H1 (cell line): Measurements from ENCODE around the gene RPS6KB2. TPM values are rescaled to one million over a fixed set of nuclear protein-coding genes. Genes with fewer than 3 reads are reported as not detected.

Source experiments
- CTCF ChIA-PET: fragments of 300-600 bp; sonication (Branson Sonifier 250); formaldehyde crosslinking; loops from one replicate; lab custom pipeline; 2021; ENCODE audit not compliant: partially characterized antibody; lab: Charles Lee
- POLR2A ChIA-PET: fragments of 300-600 bp; sonication (Branson Sonifier 250); formaldehyde crosslinking; loops from one replicate; lab custom pipeline; 2021; ENCODE audit warnings: inconsistent platforms; ENCODE audit not compliant: partially characterized antibody; lab: Charles Lee
- DNase-seq, 2 experiments: peaks; one replicate each; pipeline versions ENCODE4 v3.0.0 to v3.0.0-alpha.2; 2010 to 2022; ENCODE audit warnings: low spot score in 2 of 2, low read depth in 1 of 2, mixed read lengths in 1 of 2
- FAIRE-seq: peaks from 2 replicates; lab custom pipeline; 2011; peaks lifted over from hg19 to GRCh38; lab: Jason Lieb, UNC
- H2AFZ ChIP-seq: 2 replicates; pipeline ENCODE4 v1.8.1; 2012; ENCODE audit warnings: low read length, inconsistent platforms
- H2AK5ac ChIP-seq: 2 replicates; pipeline ENCODE4 v1.6.1; 2013; ENCODE audit warnings: low read depth, low read length
- H2BK120ac ChIP-seq: replicated peaks from 2 replicates; pipeline ENCODE3; 2013; ENCODE audit warnings: low read depth, low read length, inconsistent platforms
- H2BK12ac ChIP-seq: 2 replicates; pipeline ENCODE4 v1.6.1; 2013; ENCODE audit warnings: low read depth, low read length
- H2BK15ac ChIP-seq: 2 replicates; pipeline ENCODE4 v1.6.1; 2013; ENCODE audit warnings: low read length
- H2BK20ac ChIP-seq: 2 replicates; pipeline ENCODE4 v1.6.1; 2013; ENCODE audit warnings: low read length
- H2BK5ac ChIP-seq: 2 replicates; pipeline ENCODE4 v1.6.1; 2013; ENCODE audit warnings: low read depth, low read length
- H3K14ac ChIP-seq: 2 replicates; pipeline ENCODE4 v1.6.1; 2013; ENCODE audit warnings: inconsistent platforms; ENCODE audit not compliant: insufficient read length
- H3K18ac ChIP-seq: 2 replicates; pipeline ENCODE4 v1.6.1; 2013; ENCODE audit warnings: low read length; ENCODE audit errors: extremely low read depth
- H3K23ac ChIP-seq: 2 replicates; pipeline ENCODE4 v1.6.1; 2013; ENCODE audit warnings: inconsistent platforms; ENCODE audit not compliant: insufficient read length
- H3K23me2 ChIP-seq: 2 replicates; pipeline ENCODE4 v1.6.1; 2013; ENCODE audit warnings: low read depth, low read length
- H3K27ac ChIP-seq: 2 replicates; pipeline ENCODE4 v1.6.1; 2011; ENCODE audit warnings: low read depth, low read length, inconsistent platforms
- H3K27me3 ChIP-seq, 4 experiments: replicated peaks in 1 of 4; 1 replicate in 1 of 4; 2 replicates in 3 of 4; pipeline versions ENCODE4 v1.6.1 to v1.8.1; 2011 to 2013; ENCODE audit warnings: low read length in 3 of 4, mild to moderate bottlenecking in 3 of 4, inconsistent platforms in 2 of 4, mixed read lengths in 2 of 4, moderate library complexity in 1 of 4; ENCODE audit not compliant: control insufficient read depth in 3 of 4, insufficient read depth in 3 of 4; ENCODE audit errors: extremely low read depth in 1 of 4
- H3K36me3 ChIP-seq, 4 experiments: 2 replicates each; pipeline versions ENCODE4 v1.6.1 to v1.8.1; 2011 to 2013; ENCODE audit warnings: mild to moderate bottlenecking in 4 of 4, low read length in 3 of 4, moderate library complexity in 2 of 4, control low read depth in 1 of 4, inconsistent platforms in 1 of 4; ENCODE audit not compliant: insufficient read depth in 4 of 4, control insufficient read depth in 2 of 4
- H3K4ac ChIP-seq: replicated peaks from 2 replicates; pipeline ENCODE3; 2013; ENCODE audit warnings: low read length, low read depth, mixed read lengths, inconsistent platforms; ENCODE audit not compliant: insufficient read length
- H3K4me1 ChIP-seq, 4 experiments: replicated peaks in 1 of 4; 1 replicate in 1 of 4; 2 replicates in 3 of 4; pipeline versions ENCODE4 v1.6.1 to v1.8.1; 2011 to 2013; ENCODE audit warnings: low read length in 3 of 4, inconsistent platforms in 2 of 4, mixed read lengths in 1 of 4; ENCODE audit not compliant: insufficient read depth in 4 of 4, control insufficient read depth in 3 of 4
- H3K4me2 ChIP-seq, 2 experiments: 2 replicates each; pipeline versions ENCODE4 v1.6.1 to v1.8.1; 2011 to 2013; ENCODE audit warnings: low read depth in 2 of 2, low read length in 2 of 2, control low read depth in 1 of 2, inconsistent platforms in 1 of 2, mild to moderate bottlenecking in 1 of 2; ENCODE audit not compliant: insufficient read depth in 1 of 2
- H3K4me3 ChIP-seq, 4 experiments: fragments of 200-600, 300-600 bp in 1 of 4; sonication (generic), shearing (Covaris generic), sonication (Bioruptor Twin) in 1 of 4; 2 replicates each; pipeline versions ENCODE4 v1.5.1 to v1.8.1; 2011 to 2016; ENCODE audit warnings: low read length in 4 of 4, low read depth in 3 of 4, control low read depth in 2 of 4, inconsistent platforms in 2 of 4, mild to moderate bottlenecking in 2 of 4, mixed read lengths in 1 of 4, moderate library complexity in 1 of 4; ENCODE audit not compliant: insufficient read depth in 2 of 4; ENCODE audit errors: extremely low read depth in 1 of 4
- H3K56ac ChIP-seq: replicated peaks from 2 replicates; pipeline ENCODE3; 2013; ENCODE audit warnings: low read depth, mild to moderate bottlenecking, mixed read lengths, low read length, inconsistent platforms; ENCODE audit not compliant: insufficient read length
- H3K79me1 ChIP-seq: 2 replicates; pipeline ENCODE4 v1.6.1; 2013; ENCODE audit warnings: low read depth, low read length, control low read depth
- H3K79me2 ChIP-seq, 2 experiments: 2 replicates each; pipeline versions ENCODE4 v1.6.1 to v1.8.1; 2012 to 2013; ENCODE audit warnings: low read length in 2 of 2, mild to moderate bottlenecking in 2 of 2, inconsistent platforms in 1 of 2; ENCODE audit not compliant: insufficient read depth in 2 of 2, control insufficient read depth in 1 of 2
- H3K9ac ChIP-seq, 4 experiments: replicated peaks in 1 of 4; 1 replicate in 1 of 4; 2 replicates in 3 of 4; pipeline versions ENCODE4 v1.6.1 to v1.8.1; 2011 to 2013; ENCODE audit warnings: low read depth in 3 of 4, low read length in 3 of 4, control low read depth in 2 of 4, mild to moderate bottlenecking in 2 of 4, moderate library complexity in 2 of 4, inconsistent platforms in 1 of 4; ENCODE audit errors: extremely low read depth in 1 of 4
- H3K9me3 ChIP-seq, 2 experiments: 2 replicates each; pipeline versions ENCODE4 v1.6.1 to v1.8.1; 2012 to 2013; ENCODE audit warnings: mild to moderate bottlenecking in 2 of 2, moderate library complexity in 2 of 2, control low read depth in 1 of 2, inconsistent platforms in 1 of 2, low read depth in 1 of 2, low read length in 1 of 2, mixed read lengths in 1 of 2; ENCODE audit not compliant: insufficient read depth in 2 of 2
- H4K20me1 ChIP-seq, 2 experiments: replicated peaks in 1 of 2; 2 replicates each; pipeline versions ENCODE3 to v1.8.1; 2011 to 2013; ENCODE audit warnings: inconsistent platforms in 2 of 2, low read length in 2 of 2, mild to moderate bottlenecking in 1 of 2; ENCODE audit not compliant: insufficient read depth in 2 of 2, control insufficient read depth in 1 of 2
- H4K5ac ChIP-seq: 2 replicates; pipeline ENCODE4 v1.6.1; 2013; ENCODE audit warnings: low read length, low read depth, mixed read lengths, inconsistent platforms; ENCODE audit not compliant: insufficient read length
- H4K8ac ChIP-seq: 2 replicates; pipeline ENCODE4 v1.8.0; 2013; ENCODE audit warnings: mild to moderate bottlenecking, moderate library complexity, low read length, inconsistent platforms; ENCODE audit not compliant: insufficient read depth; ENCODE audit errors: extremely low read depth
- H4K91ac ChIP-seq: replicated peaks from 2 replicates; pipeline ENCODE3; 2013; ENCODE audit warnings: low read length, mixed read lengths, inconsistent platforms; ENCODE audit not compliant: insufficient read length
- CREB1 ChIP-seq: IDR thresholded peaks from 2 replicates; pipeline ENCODE4 v1.6.1; 2012; ENCODE audit warnings: inconsistent platforms
- MAFK ChIP-seq: IDR thresholded peaks from 2 replicates; pipeline ENCODE4 v1.6.1; 2012; ENCODE audit warnings: low read depth, mild to moderate bottlenecking, improper control_type of control experiment, low read length
- PHF8 ChIP-seq: fragments of 200-600 bp; sonication (generic); conservative IDR thresholded peaks from 2 replicates; pipeline ENCODE4 v1.7.1; 2012; ENCODE audit warnings: low read depth, mild to moderate bottlenecking, inconsistent platforms, low read length, moderate library complexity
- POLR2A ChIP-seq, 2 experiments: IDR thresholded peaks; 1 replicate in 1 of 2; 2 replicates in 1 of 2; pipeline ENCODE4 v1.6.1; 2011; ENCODE audit warnings: low read depth in 2 of 2, low read length in 2 of 2, mild to moderate bottlenecking in 2 of 2; ENCODE audit errors: control extremely low read depth in 1 of 2
- SIRT6 ChIP-seq: IDR thresholded peaks from one replicate; pipeline ENCODE4 v1.7.1; 2012; ENCODE audit warnings: low read length, inconsistent platforms
- WGBS, 2 experiments: shearing (Covaris generic) in 1 of 2; methylation state at CpG; one replicate each; pipeline versions ENCODE4 v1.1.6 to v1.1.7; 2013 to 2015; ENCODE audit warnings: low lambda C conversion rate in 2 of 2, mixed read lengths in 2 of 2, inconsistent platforms in 1 of 2, low coverage in 1 of 2, missing lambda C conversion rate in 1 of 2; ENCODE audit not compliant: insufficient replicate concordance in 2 of 2, insufficient coverage in 1 of 2, insufficient read length in 1 of 2; ENCODE audit errors: extremely low coverage in 1 of 2, missing lambda C conversion rate in 1 of 2; 5-methylcytosine and 5-hydroxymethylcytosine counted together
- polyA plus RNA-seq, 7 experiments: library from polyadenylated mRNA; depleted of rRNA in 3 of 7; stranded (reverse) in 5 of 7; unstranded in 2 of 7; fragments of >200 nt in 5 of 7; fragments of 200-250 nt in 2 of 7; gene quantifications; 1 replicate in 5 of 7; 2 replicates in 1 of 7; 4 replicates in 1 of 7; pipeline versions ENCODE4 v1.2.1 to v1.2.3, GENCODE V29; 2011 to 2013; ENCODE audit warnings: missing spikeins in 2 of 7, mixed read lengths in 2 of 7
- total RNA-seq: library from RNA; stranded (reverse); fragmentation: NEBNext Ultra II Directional; extraction: Animal tissue kit (Norgen Biotek cat#: 25700); gene quantifications from 2 replicates; pipeline ENCODE4 v1.2.1, GENCODE V29; 2021

The RPS6KB2 gene
- total and polyA plus RNA-seq, 2 of the 8 experiments (the other 6 are each of a cell fraction or from before 2014, with no cell fraction given): 41.0 to 47.1 TPM

- 79% methylated on average over 9 of the region's 13 CpGs; no CpG with 5 or more reads in 1 of the 2 experiments for WGBS, 2 experiments
- no peak for TF ChIP-seq PHF8
- no peak for TF ChIP-seq SIRT6
- no peak for TF ChIP-seq MAFK
- TF ChIP-seq CREB1: no peak
- TF ChIP-seq POLR2A (IDR thresholded peaks at IDR 0.05; ENCODE audit: control extremely low read depth in 1 of 2, low read depth in 2 of 2, low read length in 2 of 2): no peak
- POLR2A ChIA-PET: interaction anchor here (0.9 to 2.6 kb wide), 15 partner anchors 8 to 94 kb away, joined by 3 to 13 read pairs (median 4); partner anchors contain the start of genes AIP, RPS6KB2 and SSH3
Measured at GRCh38 chr11:67396587-67397389, 31.5 kb upstream of the RPS6KB2 start.

More at GRCh38 chr11:67396587-67397389, 31.5 kb upstream of the RPS6KB2 start:
- no peak overlapping the region for H4K5ac ChIP-seq
- H3K18ac ChIP-seq: no peak overlapping the region; the same call in 1 of the 2 replicates
- H3K4me2 ChIP-seq: no peak overlapping the region; a peak in 1 of 4 replicates
- peaks cover 11% of the 10 kb centered on the region; the same call in 1 of the 2 replicates for H3K23me2 ChIP-seq
- no peak overlapping the region for H3K9ac ChIP-seq
- peaks cover 0 to 14% (median 7%) of the 10 kb centered on the region in 4 experiments; a peak in 5 of 7 replicates for H3K4me1 ChIP-seq
- H3K4ac ChIP-seq: no peak overlapping the region
- CTCF ChIA-PET: interaction anchor here (0.8 to 34.8 kb wide), 6 partner anchors 11 to 38 kb away, joined by 3 to 1305 read pairs (median 4); partner anchors contain the start of gene POLD4
- H3K79me2 ChIP-seq: peaks cover 0 to 10% of the 10 kb centered on the region in 2 experiments; a peak in 2 of 4 replicates
- peak overlapping the region; percentile 88; the same call in 1 of the 2 replicates for H2BK5ac ChIP-seq
- peaks cover 6% of the 10 kb centered on the region for H3K79me1 ChIP-seq
- H3K4me3 ChIP-seq: no peak overlapping the region
- FAIRE-seq: no peak
- no peak overlapping the region for H3K14ac ChIP-seq
- no peak overlapping the region for H4K8ac ChIP-seq
- peaks cover 0 to 15% of the 10 kb centered on the region in 2 experiments for H4K20me1 ChIP-seq
- no peak overlapping the region for H4K91ac ChIP-seq
- H2BK12ac ChIP-seq: no peak overlapping the region
- no peak overlapping the region for H2BK120ac ChIP-seq
- no peak overlapping the region for H2BK15ac ChIP-seq
- H2AK5ac ChIP-seq: no peak overlapping the region
- no peak overlapping the region; the same call in 1 of the 2 replicates for H3K27ac ChIP-seq
- H3K56ac ChIP-seq: peak overlapping the region; percentile 14
- H3K9me3 ChIP-seq: no peaks in the 10 kb centered on the region
- H2BK20ac ChIP-seq: no peak overlapping the region; the same call in 1 of the 2 replicates
- H3K23ac ChIP-seq: no peak overlapping the region
- no peak overlapping the region for H2AFZ ChIP-seq
- no peaks in the 10 kb centered on the region for H3K27me3 ChIP-seq
- H3K36me3 ChIP-seq: peaks cover 6 to 25% (median 18%) of the 10 kb centered on the region in 4 experiments; a peak in 6 of 8 replicates
- DNase-seq: no peak
